GM12865 (cell line): ENCODE measurements around the gene FASN.
A peak's percentile ranks its signal among the peaks of the same experiment; 100 is the strongest.

ENCODE experiments used
- DNase-seq: peaks from one replicate; pipeline ENCODE4 v3.0.0; 2010; ENCODE audit warnings: low read depth
- H3K4me3 ChIP-seq: 2 replicates; pipeline ENCODE4 v1.5.1; 2011; ENCODE audit warnings: mild to moderate bottlenecking, low read depth, low read length, control low read depth
- CTCF ChIP-seq: IDR thresholded peaks from 2 replicates; pipeline ENCODE4 v1.5.1; 2011; ENCODE audit warnings: low read length, control low read depth, low read depth, inconsistent platforms; ENCODE audit not compliant: insufficient read depth; ENCODE audit errors: missing control alignments

The FASN gene

GRCh38 chr17:82091264-82092066, 6.6 kb downstream of the FASN start:
- H3K4me3 ChIP-seq, result no peak overlapping the region
- TF ChIP-seq CTCF, result no peak
- peak; percentile 3 for DNase-seq

GRCh38 chr17:82090549-82091263, 7.3 kb downstream of the FASN start:
- DNase-seq, result peak; percentile 3
- no peak overlapping the region for H3K4me3 ChIP-seq
- no peak for TF ChIP-seq CTCF

- TF ChIP-seq CTCF, result no peak
- DNase-seq, result no peak
- no peak overlapping the region for H3K4me3 ChIP-seq
Observed at GRCh38 chr17:82089723-82090548, 8.1 kb downstream of the FASN start.

- TF ChIP-seq CTCF, result no peak
- no peak overlapping the region for H3K4me3 ChIP-seq
- DNase-seq, result no peak
Observed at GRCh38 chr17:82088838-82089722, 9.0 kb downstream of the FASN start.

GRCh38 chr17:82087961-82088837, 9.8 kb downstream of the FASN start:
- DNase-seq, result no peak
- no peak overlapping the region for H3K4me3 ChIP-seq
- TF ChIP-seq CTCF, result no peak
